ENCODE data around the gene PRDX1. TPM values are rescaled to one million over a fixed set of nuclear protein-coding genes. Genes with fewer than 3 reads are reported as not detected.
"Not testable (repeated sequence)": the region's sequence is repeated elsewhere in the genome, so short reads cannot be mapped to it uniquely, and the experiment has no call there.

Gene PRDX1
- total RNA-seq, 1 donor, result 249 TPM

- Histone ChIP-seq H3K36me3 (ENCODE audit: insufficient read depth, low read length) (no peaks in the 10 kb centered on the region), H2AFZ (ENCODE audit: low read length) (no peak overlapping the region), H3K27ac (ENCODE audit: low read depth, low read length) (no peak overlapping the region), H3K4me1 (ENCODE audit: insufficient read depth, low read length) (no peaks in the 10 kb centered on the region), H3K9me3 (ENCODE audit: low read depth, low read length) (no peaks in the 10 kb centered on the region), H3K4me3 (ENCODE audit: insufficient read depth, low read length) (no peak overlapping the region), H3K79me2 (ENCODE audit: insufficient read depth, low read length) (no peaks in the 10 kb centered on the region), H3K4me2 (ENCODE audit: insufficient read depth, low read length) (no peak overlapping the region), H4K20me1 (ENCODE audit: insufficient read depth, low read length) (no peaks in the 10 kb centered on the region), H3K27me3 (ENCODE audit: insufficient read depth, low read length) (no peaks in the 10 kb centered on the region)
- peak; percentile 36 for DNase-seq (ENCODE audit: insufficient read length, low spot score, missing footprints)
- TF ChIP-seq, protein P1, sequence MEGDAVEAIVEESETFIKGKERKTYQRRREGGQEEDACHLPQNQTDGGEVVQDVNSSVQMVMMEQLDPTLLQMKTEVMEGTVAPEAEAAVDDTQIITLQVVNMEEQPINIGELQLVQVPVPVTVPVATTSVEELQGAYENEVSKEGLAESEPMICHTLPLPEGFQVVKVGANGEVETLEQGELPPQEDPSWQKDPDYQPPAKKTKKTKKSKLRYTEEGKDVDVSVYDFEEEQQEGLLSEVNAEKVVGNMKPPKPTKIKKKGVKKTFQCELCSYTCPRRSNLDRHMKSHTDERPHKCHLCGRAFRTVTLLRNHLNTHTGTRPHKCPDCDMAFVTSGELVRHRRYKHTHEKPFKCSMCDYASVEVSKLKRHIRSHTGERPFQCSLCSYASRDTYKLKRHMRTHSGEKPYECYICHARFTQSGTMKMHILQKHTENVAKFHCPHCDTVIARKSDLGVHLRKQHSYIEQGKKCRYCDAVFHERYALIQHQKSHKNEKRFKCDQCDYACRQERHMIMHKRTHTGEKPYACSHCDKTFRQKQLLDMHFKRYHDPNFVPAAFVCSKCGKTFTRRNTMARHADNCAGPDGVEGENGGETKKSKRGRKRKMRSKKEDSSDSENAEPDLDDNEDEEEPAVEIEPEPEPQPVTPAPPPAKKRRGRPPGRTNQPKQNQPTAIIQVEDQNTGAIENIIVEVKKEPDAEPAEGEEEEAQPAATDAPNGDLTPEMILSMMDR (IDR thresholded peaks at IDR 0.05; ENCODE audit: extremely low read depth, low read depth, low read length), result no peak
These were observed 42.5 kb downstream of the PRDX1 start for GRCh38 chr1:45479039-45479748.

- no peaks in the 10 kb centered on the region for H3K9me3 ChIP-seq (ENCODE audit: low read depth, low read length)
- H2AFZ ChIP-seq (ENCODE audit: low read length), result no peak overlapping the region
- no peak overlapping the region for H3K4me3 ChIP-seq (ENCODE audit: insufficient read depth, low read length)
- TF ChIP-seq, protein P1 (IDR thresholded peaks at IDR 0.05; ENCODE audit: extremely low read depth, low read depth, low read length), result no peak
- no peaks in the 10 kb centered on the region for H3K27me3 ChIP-seq (ENCODE audit: insufficient read depth, low read length)
- H4K20me1 ChIP-seq (ENCODE audit: insufficient read depth, low read length), result no peaks in the 10 kb centered on the region
- no peak overlapping the region for H3K27ac ChIP-seq (ENCODE audit: low read depth, low read length)
- H3K4me1 ChIP-seq (ENCODE audit: insufficient read depth, low read length), result no peaks in the 10 kb centered on the region
- no peak overlapping the region for H3K4me2 ChIP-seq (ENCODE audit: insufficient read depth, low read length)
- no peak for DNase-seq (ENCODE audit: insufficient read length, low spot score, missing footprints)
- no peaks in the 10 kb centered on the region for H3K36me3 ChIP-seq (ENCODE audit: insufficient read depth, low read length)
- H3K79me2 ChIP-seq (ENCODE audit: insufficient read depth, low read length), result no peaks in the 10 kb centered on the region
These were observed 43.4 kb downstream of the PRDX1 start for GRCh38 chr1:45478121-45478814.

GRCh38 chr1:45477646-45478045 is 44.0 kb downstream of the PRDX1 start:
- Histone ChIP-seq H3K4me1 (ENCODE audit: insufficient read depth, low read length) (no peaks in the 10 kb centered on the region), H3K27ac (ENCODE audit: low read depth, low read length) (no peak overlapping the region), H3K27me3 (ENCODE audit: insufficient read depth, low read length) (no peaks in the 10 kb centered on the region), H3K9me3 (ENCODE audit: low read depth, low read length) (no peaks in the 10 kb centered on the region), H3K79me2 (ENCODE audit: insufficient read depth, low read length) (no peaks in the 10 kb centered on the region), H4K20me1 (ENCODE audit: insufficient read depth, low read length) (no peaks in the 10 kb centered on the region), H3K36me3 (ENCODE audit: insufficient read depth, low read length) (no peaks in the 10 kb centered on the region), H3K4me3 (ENCODE audit: insufficient read depth, low read length) (no peak overlapping the region), H2AFZ (ENCODE audit: low read length) (no peak overlapping the region), H3K4me2 (ENCODE audit: insufficient read depth, low read length) (no peak overlapping the region)
- DNase-seq (ENCODE audit: insufficient read length, low spot score, missing footprints), result peak; percentile 58
- TF ChIP-seq, protein P1 (IDR thresholded peaks at IDR 0.05; ENCODE audit: extremely low read depth, low read depth, low read length), result no peak

GRCh38 chr1:45474194-45474593 is 47.5 kb downstream of the PRDX1 start:
- not testable (repeated sequence) for H3K9me3 ChIP-seq (ENCODE audit: low read depth, low read length); H3K27ac ChIP-seq (ENCODE audit: low read depth, low read length); H2AFZ ChIP-seq (ENCODE audit: low read length); H3K4me1 ChIP-seq (ENCODE audit: insufficient read depth, low read length); H3K4me2 ChIP-seq (ENCODE audit: insufficient read depth, low read length); H3K27me3 ChIP-seq (ENCODE audit: insufficient read depth, low read length); H4K20me1 ChIP-seq (ENCODE audit: insufficient read depth, low read length); H3K4me3 ChIP-seq (ENCODE audit: insufficient read depth, low read length); H3K36me3 ChIP-seq (ENCODE audit: insufficient read depth, low read length); DNase-seq (ENCODE audit: insufficient read length, low spot score, missing footprints); H3K79me2 ChIP-seq (ENCODE audit: insufficient read depth, low read length)
